HCT116 (cell line): Measurements from ENCODE around the gene MID1. TPM values are rescaled to one million over a fixed set of nuclear protein-coding genes. Genes with fewer than 3 reads are reported as not detected.

Source experiments
- ATAC-seq: fragments of 200-7000 bp; cut with Tn5 transposase; 2 replicates; pipeline ENCODE4 v1.9.1; 2020; ENCODE audit warnings: mild to moderate bottlenecking, moderate library complexity
- BruUV-seq: library from RNA; stranded (reverse); fragments of 400-500 nt; replicated peaks from 2 replicates; lab custom pipeline; 2021; lab: Mats Ljungman, UMichigan
- CTCF ChIA-PET: fragments of 300-600 bp; sonication (Branson Sonifier 250); formaldehyde crosslinking; loops from one replicate; lab custom pipeline; 2021; ENCODE audit warnings: antibody characterized with exemption; lab: Charles Lee
- POLR2A ChIA-PET: fragments of 300-600, 350-600 bp; sonication (Branson Sonifier 250); formaldehyde crosslinking; loops from one replicate; lab custom pipeline; 2021; ENCODE audit warnings: antibody characterized with exemption; lab: Charles Lee
- RAD21 ChIA-PET, 2 experiments: fragments of 300-600 bp; sonication (Branson Sonifier 250); formaldehyde crosslinking; loops; one replicate each; lab custom pipeline; 2023; ENCODE audit warnings: low total read pairs in 2 of 2; ENCODE audit not compliant: uncharacterized antibody in 2 of 2, unreplicated experiment in 2 of 2, low non-redundant PET in 1 of 2; lab: Charles Lee
- DNase-seq: peaks from one replicate; pipeline ENCODE4 v3.0.0-alpha.2; 2010; ENCODE audit warnings: low read depth, low spot score
- H2AFZ ChIP-seq: fragments of 200-600 bp; shearing (Covaris generic), sonication (generic); 2 replicates; pipeline ENCODE4 v1.6.1; 2017; ENCODE audit warnings: low read depth, mixed run types, mixed read lengths, antibody characterized with exemption, low read length; ENCODE audit not compliant: poor library complexity, severe bottlenecking
- H3K27ac ChIP-seq: 2 replicates; pipeline ENCODE4 v1.5.1; 2012; ENCODE audit warnings: low read depth, low read length
- H3K27me3 ChIP-seq: fragments of 200-600 bp; sonication (generic); 2 replicates; pipeline ENCODE4 v1.6.1; 2016; ENCODE audit warnings: mixed run types, low read length, mixed read lengths; ENCODE audit not compliant: insufficient read depth
- H3K36me3 ChIP-seq, 2 experiments: fragments of 200-500 bp in 1 of 2; fragments of 200-600 bp in 1 of 2; sonication (Bioruptor generic) in 1 of 2; sonication (generic) in 1 of 2; 2 replicates each; pipeline versions ENCODE4 v1.5.1 to v1.6.1; 2014 to 2016; ENCODE audit warnings: low read length in 2 of 2, inconsistent platforms in 1 of 2, mixed read lengths in 1 of 2, mixed run types in 1 of 2; ENCODE audit not compliant: insufficient read depth in 2 of 2, control insufficient read depth in 1 of 2
- H3K4me1 ChIP-seq, 2 experiments: fragments of 200-600 bp in 1 of 2; sonication (generic) in 1 of 2; 2 replicates each; pipeline versions ENCODE4 v1.5.1 to v1.6.1; 2012 to 2017; ENCODE audit warnings: low read length in 2 of 2, inconsistent platforms in 1 of 2, mild to moderate bottlenecking in 1 of 2, mixed read lengths in 1 of 2, mixed run types in 1 of 2, moderate library complexity in 1 of 2; ENCODE audit not compliant: insufficient read depth in 2 of 2, control insufficient read depth in 1 of 2
- H3K4me2 ChIP-seq: fragments of 200-600 bp; sonication (generic); 2 replicates; pipeline ENCODE4 v1.6.1; 2017; ENCODE audit warnings: mixed run types, low read length, mixed read lengths
- H3K4me3 ChIP-seq, 2 experiments: fragments of 200-600 bp in 1 of 2; sonication (generic) in 1 of 2; replicated peaks in 1 of 2; 2 replicates each; pipeline ENCODE4 v1.5.1; 2011 to 2016; ENCODE audit warnings: low read length in 2 of 2, control low read depth in 1 of 2, low read depth in 1 of 2, mild to moderate bottlenecking in 1 of 2, mixed read lengths in 1 of 2, mixed run types in 1 of 2
- H3K79me2 ChIP-seq: fragments of 200-600 bp; sonication (generic); 2 replicates; pipeline ENCODE4 v1.6.1; 2017; ENCODE audit warnings: mild to moderate bottlenecking, mixed run types, low read length, moderate library complexity, mixed read lengths; ENCODE audit not compliant: insufficient read depth
- H3K9ac ChIP-seq: fragments of 200-600 bp; sonication (generic); 2 replicates; pipeline ENCODE4 v1.6.1; 2016; ENCODE audit warnings: low read length, mixed read lengths
- H3K9me2 ChIP-seq: fragments of 200-600 bp; sonication (generic), shearing (Covaris generic); 2 replicates; pipeline ENCODE4 v1.6.1; 2017; ENCODE audit warnings: mixed run types, mild to moderate bottlenecking, moderate library complexity; ENCODE audit not compliant: insufficient read depth
- H3K9me3 ChIP-seq, 2 experiments: fragments of 200-500 bp in 1 of 2; fragments of 200-600 bp in 1 of 2; sonication (Bioruptor generic) in 1 of 2; sonication (generic) in 1 of 2; 2 replicates each; pipeline ENCODE4 v1.6.1; 2014 to 2017; ENCODE audit warnings: low read length in 2 of 2, mixed read lengths in 2 of 2, inconsistent platforms in 1 of 2, low read depth in 1 of 2, mild to moderate bottlenecking in 1 of 2, mixed run types in 1 of 2, moderate library complexity in 1 of 2; ENCODE audit not compliant: control insufficient read depth in 1 of 2, insufficient read depth in 1 of 2
- H4K20me1 ChIP-seq: fragments of 200-600 bp; sonication (generic), shearing (Covaris generic); 2 replicates; pipeline ENCODE4 v1.6.1; 2017; ENCODE audit warnings: mixed run types, mild to moderate bottlenecking, moderate library complexity; ENCODE audit not compliant: insufficient read depth
- CBX3 ChIP-seq: IDR thresholded peaks from 2 replicates; pipeline ENCODE4 v1.6.1; 2012; ENCODE audit warnings: low read depth
- ELF1 ChIP-seq: IDR thresholded peaks from 2 replicates; pipeline ENCODE4 v1.6.1; 2012; ENCODE audit warnings: low read depth, borderline replicate concordance
- EZH2 ChIP-seq: fragments of 200-600 bp; sonication (generic); IDR thresholded peaks from 2 replicates; pipeline ENCODE4 v1.6.1; 2017; ENCODE audit warnings: antibody characterized with exemption, mixed run types
- POLR2AphosphoS5 ChIP-seq: IDR thresholded peaks from 2 replicates; pipeline ENCODE4 v1.6.1; 2011; ENCODE audit warnings: mild to moderate bottlenecking, low read depth, low read length, moderate library complexity
- RAD21 ChIP-seq: IDR thresholded peaks from 2 replicates; pipeline ENCODE4 v1.6.1; 2012; ENCODE audit warnings: low read depth, mild to moderate bottlenecking
- intact Hi-C: fragments of 100-400 bp; cut with micrococcal nuclease; formaldehyde crosslinking; loops from 2 replicates; pipeline ENCODE4 v1.10.0; 2022
- total RNA-seq: library from RNA; stranded (reverse); gene quantifications from one replicate; pipeline ENCODE4 v1.2.1, GENCODE V29; 2021; ENCODE audit not compliant: unreplicated experiment
- TF ChIP-seq, protein P1 (sequence below), 3 experiments: fragments of 200-600 bp in 1 of 3; sonication (generic) in 1 of 3; IDR thresholded peaks in 2 of 3; conservative IDR thresholded peaks in 1 of 3; 2 replicates each; pipeline ENCODE4 v1.5.1; 2012 to 2017; ENCODE audit warnings: low read depth in 2 of 3, low read length in 2 of 3, antibody characterized with exemption in 1 of 3, borderline replicate concordance in 1 of 3, control low read depth in 1 of 3, mild to moderate bottlenecking in 1 of 3, mixed read lengths in 1 of 3, mixed run types in 1 of 3, moderate library complexity in 1 of 3; ENCODE audit not compliant: insufficient read depth in 1 of 3

Gene MID1
- total RNA-seq, 1 experiment from 2014 or later = 48.8 TPM

- peak; percentile 69 for ATAC-seq
- H3K4me1 ChIP-seq = no peaks in the 10 kb centered on the region
- no peaks in the 10 kb centered on the region for H3K27me3 ChIP-seq
- no TSS peak for BruUV-seq
- no peaks in the 10 kb centered on the region for H3K9me2 ChIP-seq
- DNase-seq = no peak
- TF ChIP-seq ELF1 = no peak
- no peak for TF ChIP-seq POLR2AphosphoS5
- TF ChIP-seq, protein P1, sequence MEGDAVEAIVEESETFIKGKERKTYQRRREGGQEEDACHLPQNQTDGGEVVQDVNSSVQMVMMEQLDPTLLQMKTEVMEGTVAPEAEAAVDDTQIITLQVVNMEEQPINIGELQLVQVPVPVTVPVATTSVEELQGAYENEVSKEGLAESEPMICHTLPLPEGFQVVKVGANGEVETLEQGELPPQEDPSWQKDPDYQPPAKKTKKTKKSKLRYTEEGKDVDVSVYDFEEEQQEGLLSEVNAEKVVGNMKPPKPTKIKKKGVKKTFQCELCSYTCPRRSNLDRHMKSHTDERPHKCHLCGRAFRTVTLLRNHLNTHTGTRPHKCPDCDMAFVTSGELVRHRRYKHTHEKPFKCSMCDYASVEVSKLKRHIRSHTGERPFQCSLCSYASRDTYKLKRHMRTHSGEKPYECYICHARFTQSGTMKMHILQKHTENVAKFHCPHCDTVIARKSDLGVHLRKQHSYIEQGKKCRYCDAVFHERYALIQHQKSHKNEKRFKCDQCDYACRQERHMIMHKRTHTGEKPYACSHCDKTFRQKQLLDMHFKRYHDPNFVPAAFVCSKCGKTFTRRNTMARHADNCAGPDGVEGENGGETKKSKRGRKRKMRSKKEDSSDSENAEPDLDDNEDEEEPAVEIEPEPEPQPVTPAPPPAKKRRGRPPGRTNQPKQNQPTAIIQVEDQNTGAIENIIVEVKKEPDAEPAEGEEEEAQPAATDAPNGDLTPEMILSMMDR (IDR thresholded peaks at IDR 0.05 in 2 of 3, conservative IDR thresholded peaks at IDR 0.05 in 1 of 3; ENCODE audit: borderline replicate concordance in 1 of 3, insufficient read depth in 1 of 3, low read depth in 2 of 3, low read length in 2 of 3) = peak in 2 of 3 experiments; percentile 48 to 50; a peak in 4 of 6 replicates
- TF ChIP-seq CBX3 = no peak
- TF ChIP-seq EZH2 = no peak
- TF ChIP-seq RAD21 = peak; percentile 56
- TF ChIP-seq, all 23 proteins: peak for 2
- H3K9ac ChIP-seq = no peak overlapping the region
- H2AFZ ChIP-seq = no peak overlapping the region
- ChIA-PET CTCF (interaction anchor here (0.9 to 2.3 kb wide), 5 partner anchors 15 to 408 kb away, joined by 3 to 9 read pairs (median 4); no protein-coding TSS in a partner anchor), RAD21 (interaction anchor here in 1 of 2 experiments (0.6 kb wide), 1 partner anchor 171 kb away, joined by 3 read pairs; no protein-coding TSS in a partner anchor), POLR2A (no interaction called here)
- no peak overlapping the region for H3K27ac ChIP-seq
- no peaks in the 10 kb centered on the region for H3K9me3 ChIP-seq
- peaks cover 0 to 6% of the 10 kb centered on the region in 2 experiments; a peak in 1 of 4 replicates for H3K36me3 ChIP-seq
- no peaks in the 10 kb centered on the region for H4K20me1 ChIP-seq
- H3K79me2 ChIP-seq = peaks cover 98% of the 10 kb centered on the region
- H3K4me3 ChIP-seq = no peak overlapping the region
- intact Hi-C loops = no loop called here
- H3K4me2 ChIP-seq = no peak overlapping the region
These were observed 22.5 kb downstream of the MID1 start for GRCh38 chrX:10597871-10598270.
